CD4-positive, alpha-beta T cell treated with Interleukin-15 for 4 hours (primary cell): ENCODE measurements around the gene GSTO2.

Experiments used
- DNase-seq: peaks from one replicate; pipeline ENCODE4 v3.0.0-alpha.2; 2020; ENCODE audit warnings: low spot score

Gene GSTO2

GRCh38 chr10:104308439-104308903 is 39.5 kb downstream of the GSTO2 start:
- DNase-seq = peak; percentile 32

GRCh38 chr10:104309980-104310978 is 41.3 kb downstream of the GSTO2 start:
- DNase-seq = no peak

- no peak for DNase-seq
Measured at GRCh38 chr10:104311184-104311720, 42.3 kb downstream of the GSTO2 start.

GRCh38 chr10:104314591-104315485 is 45.9 kb downstream of the GSTO2 start:
- no peak for DNase-seq

- no peak for DNase-seq
Measured at GRCh38 chr10:104315486-104315921, 46.5 kb downstream of the GSTO2 start.

- DNase-seq = no peak
Measured at GRCh38 chr10:104316321-104317099, 47.5 kb downstream of the GSTO2 start.

- DNase-seq = no peak
Measured at GRCh38 chr10:104317269-104317710, 48.3 kb downstream of the GSTO2 start.

- DNase-seq = no peak
Measured at GRCh38 chr10:104317726-104318299, 48.8 kb downstream of the GSTO2 start.

GRCh38 chr10:104318326-104318725 is 49.3 kb downstream of the GSTO2 start:
- no peak for DNase-seq

GRCh38 chr10:104318810-104319741 is 50.1 kb downstream of the GSTO2 start:
- no peak for DNase-seq

- no peak for DNase-seq
Measured at GRCh38 chr10:104321226-104321625, 52.2 kb downstream of the GSTO2 start.

GRCh38 chr10:104321725-104322415 is 52.9 kb downstream of the GSTO2 start:
- no peak for DNase-seq

GRCh38 chr10:104322416-104322782 is 53.4 kb downstream of the GSTO2 start:
- DNase-seq = peak; percentile 35

- no peak for DNase-seq
Measured at GRCh38 chr10:104323085-104323484, 54.1 kb downstream of the GSTO2 start.

- DNase-seq = no peak
Measured at GRCh38 chr10:104323760-104324201, 54.8 kb downstream of the GSTO2 start.

GRCh38 chr10:104324221-104324686 is 55.3 kb downstream of the GSTO2 start:
- DNase-seq = no peak

- DNase-seq = no peak
Measured at GRCh38 chr10:104324931-104325330, 55.9 kb downstream of the GSTO2 start.

GRCh38 chr10:104325436-104326435 is 56.8 kb downstream of the GSTO2 start:
- no peak for DNase-seq
